Measurements from ENCODE around the gene KPNA6.

DNA sequence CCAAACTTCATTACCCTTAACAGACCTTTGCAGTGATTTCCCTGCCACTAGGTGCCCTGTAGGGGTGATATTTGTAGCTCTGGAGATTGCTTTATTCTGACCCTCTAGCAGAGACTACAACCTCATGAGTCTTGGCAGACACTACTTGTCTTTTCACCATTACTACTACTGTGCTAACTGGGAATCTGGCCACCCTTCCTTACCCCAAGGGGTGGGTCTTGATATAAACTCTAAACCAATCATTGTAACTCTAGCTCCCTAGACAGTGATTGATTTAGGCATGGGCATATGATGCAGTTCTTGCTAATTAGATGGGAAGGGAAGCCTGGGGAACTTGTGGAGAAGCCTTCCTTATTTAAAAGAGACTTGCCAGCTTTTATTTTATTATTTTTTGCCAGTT is 3.9 kb downstream of the KPNA6 start:
- TF ChIP-seq HDGF (IDR thresholded peaks at IDR 0.05; ENCODE audit: borderline replicate concordance) (no peak), LEF1 (IDR thresholded peaks at IDR 0.05; ENCODE audit: borderline replicate concordance) (no peak), ZNF384 (IDR thresholded peaks at IDR 0.05) (no peak), ARNT (IDR thresholded peaks at IDR 0.05) (no peak), ELF4 (IDR thresholded peaks at IDR 0.05) (no peak), SP1 (IDR thresholded peaks at IDR 0.05) (no peak), BHLHE40 (IDR thresholded peaks at IDR 0.05; ENCODE audit: borderline replicate concordance) (no peak), TARDBP (IDR thresholded peaks at IDR 0.05) (no peak), FOXA1 (IDR thresholded peaks at IDR 0.05) (no peak), SUZ12 (IDR thresholded peaks at IDR 0.05) (no peak)
- TF ChIP-seq, protein P1, sequence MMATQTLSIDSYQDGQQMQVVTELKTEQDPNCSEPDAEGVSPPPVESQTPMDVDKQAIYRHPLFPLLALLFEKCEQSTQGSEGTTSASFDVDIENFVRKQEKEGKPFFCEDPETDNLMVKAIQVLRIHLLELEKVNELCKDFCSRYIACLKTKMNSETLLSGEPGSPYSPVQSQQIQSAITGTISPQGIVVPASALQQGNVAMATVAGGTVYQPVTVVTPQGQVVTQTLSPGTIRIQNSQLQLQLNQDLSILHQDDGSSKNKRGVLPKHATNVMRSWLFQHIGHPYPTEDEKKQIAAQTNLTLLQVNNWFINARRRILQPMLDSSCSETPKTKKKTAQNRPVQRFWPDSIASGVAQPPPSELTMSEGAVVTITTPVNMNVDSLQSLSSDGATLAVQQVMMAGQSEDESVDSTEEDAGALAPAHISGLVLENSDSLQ (IDR thresholded peaks at IDR 0.05), result peak; percentile 97
